Loucy (cell line): ENCODE data around the gene NUF2.
A peak's percentile ranks its signal among the peaks of the same experiment; 100 is the strongest.

Experiments
- H2AFZ ChIP-seq: fragments of 200-600 bp; sonication (generic); 2 replicates; pipeline ENCODE4 v1.6.0; 2016; ENCODE audit warnings: antibody characterized with exemption, mild to moderate bottlenecking, low read length, moderate library complexity
- H3F3A ChIP-seq: fragments of 200-600 bp; 2 replicates; pipeline ENCODE4 v1.6.0; 2016; ENCODE audit warnings: antibody characterized with exemption, low read depth, mild to moderate bottlenecking
- H3K27me3 ChIP-seq: fragments of 200-600 bp; sonication (generic); 2 replicates; pipeline ENCODE4 v1.6.1; 2014; ENCODE audit warnings: low read length, mild to moderate bottlenecking; ENCODE audit not compliant: insufficient read depth, poor library complexity, severe bottlenecking
- H3K36me3 ChIP-seq: fragments of 200-600 bp; sonication (generic); 2 replicates; pipeline ENCODE4 v1.6.1; 2016; ENCODE audit warnings: low read length; ENCODE audit not compliant: insufficient read depth
- H3K4me1 ChIP-seq: fragments of 200-600 bp; sonication (generic); 2 replicates; pipeline ENCODE4 v1.5.1; 2014; ENCODE audit warnings: low read length, mild to moderate bottlenecking; ENCODE audit not compliant: insufficient read depth, poor library complexity, severe bottlenecking
- H3K4me2 ChIP-seq: fragments of 200-600 bp; sonication (generic); 2 replicates; pipeline ENCODE4 v1.6.0; 2014; ENCODE audit warnings: antibody characterized with exemption, low read length, low read depth, mild to moderate bottlenecking; ENCODE audit not compliant: poor library complexity, severe bottlenecking
- H3K4me3 ChIP-seq: fragments of 200-600 bp; sonication (generic); 2 replicates; pipeline ENCODE4 v1.5.1; 2014; ENCODE audit warnings: low read length, mild to moderate bottlenecking, mixed read lengths; ENCODE audit not compliant: poor library complexity, severe bottlenecking
- H3K79me2 ChIP-seq: fragments of 200-600 bp; sonication (generic); 2 replicates; pipeline ENCODE4 v1.6.1; 2014; ENCODE audit warnings: low read length; ENCODE audit not compliant: insufficient read depth
- H3K9ac ChIP-seq: fragments of 200-600 bp; sonication (generic); 2 replicates; pipeline ENCODE4 v1.6.0; 2014; ENCODE audit warnings: mild to moderate bottlenecking, low read depth, low read length, moderate library complexity; ENCODE audit not compliant: poor library complexity, severe bottlenecking
- H3K9me2 ChIP-seq: fragments of 200-600 bp; sonication (generic); replicated peaks from 2 replicates; pipeline ENCODE4 v1.6.1; 2016; ENCODE audit warnings: low read depth, low read length, mixed read lengths
- H3K9me3 ChIP-seq: fragments of 200-600 bp; sonication (generic); 2 replicates; pipeline ENCODE4 v1.6.1; 2014; ENCODE audit warnings: mild to moderate bottlenecking, antibody characterized with exemption, low read length, low read depth; ENCODE audit not compliant: insufficient read depth
- H4K20me1 ChIP-seq: fragments of 200-600 bp; sonication (generic); 2 replicates; pipeline ENCODE4 v1.6.0; 2014; ENCODE audit warnings: antibody characterized with exemption, low read length, mild to moderate bottlenecking; ENCODE audit not compliant: insufficient read depth, poor library complexity, severe bottlenecking
- CTCF ChIP-seq: fragments of 200-600 bp; sonication (generic); conservative IDR thresholded peaks from 2 replicates; pipeline ENCODE4 v1.5.1; 2014; ENCODE audit warnings: mild to moderate bottlenecking, antibody characterized with exemption, low read length
- EZH2phosphoT487 ChIP-seq: fragments of 200-600 bp; IDR thresholded peaks from 2 replicates; pipeline ENCODE4 v1.6.1; 2018; ENCODE audit warnings: antibody characterized with exemption, mild to moderate bottlenecking, moderate library complexity, borderline replicate concordance

NUF2 gene

GRCh38 chr1:163298365-163298764 is 23.4 kb upstream of the NUF2 start:
- Histone ChIP-seq H3K4me1 (peaks cover 12% of the 10 kb centered on the region), H3K79me2 (no peaks in the 10 kb centered on the region), H3K27me3 (no peaks in the 10 kb centered on the region), H3K9ac (no peak overlapping the region), H3K9me3 (no peaks in the 10 kb centered on the region), H3F3A (no peaks in the 10 kb centered on the region), H3K4me2 (peak overlapping the region; percentile 3), H2AFZ (no peak overlapping the region), H3K4me3 (no peak overlapping the region), H3K9me2 (no peaks in the 10 kb centered on the region), H3K36me3 (no peaks in the 10 kb centered on the region), H4K20me1 (no peaks in the 10 kb centered on the region)
- TF ChIP-seq EZH2phosphoT487: no peak
- TF ChIP-seq CTCF: no peak

- no peak for TF ChIP-seq CTCF
- TF ChIP-seq EZH2phosphoT487: no peak
- H3K9me3 ChIP-seq: no peaks in the 10 kb centered on the region
- no peak overlapping the region for H3K4me2 ChIP-seq
- H3K9me2 ChIP-seq: no peaks in the 10 kb centered on the region
- no peaks in the 10 kb centered on the region for H3K36me3 ChIP-seq
- H3K27me3 ChIP-seq: no peaks in the 10 kb centered on the region
- H3F3A ChIP-seq: no peaks in the 10 kb centered on the region
- no peaks in the 10 kb centered on the region for H3K79me2 ChIP-seq
- peaks cover 12% of the 10 kb centered on the region for H3K4me1 ChIP-seq
- no peaks in the 10 kb centered on the region for H4K20me1 ChIP-seq
- H2AFZ ChIP-seq: no peak overlapping the region
- H3K9ac ChIP-seq: no peak overlapping the region
- H3K4me3 ChIP-seq: no peak overlapping the region
Observed at GRCh38 chr1:163300568-163300967, 21.2 kb upstream of the NUF2 start.

GRCh38 chr1:163303561-163303960 is 18.2 kb upstream of the NUF2 start:
- no peaks in the 10 kb centered on the region for H3K9me2 ChIP-seq
- H3K9me3 ChIP-seq: no peaks in the 10 kb centered on the region
- no peaks in the 10 kb centered on the region for H3K79me2 ChIP-seq
- H3K36me3 ChIP-seq: no peaks in the 10 kb centered on the region
- no peak overlapping the region for H3K4me2 ChIP-seq
- no peak for TF ChIP-seq EZH2phosphoT487
- no peak for TF ChIP-seq CTCF
- H4K20me1 ChIP-seq: no peaks in the 10 kb centered on the region
- no peaks in the 10 kb centered on the region for H3F3A ChIP-seq
- H3K9ac ChIP-seq: no peak overlapping the region
- H3K27me3 ChIP-seq: no peaks in the 10 kb centered on the region
- no peak overlapping the region for H2AFZ ChIP-seq
- H3K4me1 ChIP-seq: peaks cover 1% of the 10 kb centered on the region
- H3K4me3 ChIP-seq: no peak overlapping the region
